RWPE2 (cell line): ENCODE data around the gene ILK.

Experiments
- ATAC-seq: fragments of 200-7000 bp; cut with Tn5 transposase; 3 replicates; pipeline ENCODE4 v1.9.1; 2021; ENCODE audit warnings: low read depth
- DNase-seq: peaks from one replicate; pipeline ENCODE4 v3.0.0-alpha.2; 2020; ENCODE audit warnings: low spot score
- H3K27ac ChIP-seq: fragments of 450-650 bp; 2 replicates; pipeline ENCODE4 v1.5.1; 2017; ENCODE audit warnings: mild to moderate bottlenecking; ENCODE audit not compliant: poor library complexity, severe bottlenecking
- H3K27me3 ChIP-seq: fragments of 250-450 bp; sonication (Bioruptor Pico); 2 replicates; pipeline ENCODE4 v1.5.1; 2021; ENCODE audit warnings: mild to moderate bottlenecking, moderate library complexity; ENCODE audit not compliant: insufficient read depth, poor library complexity, severe bottlenecking
- H3K36me3 ChIP-seq: fragments of 250-450 bp; sonication (Bioruptor Pico); 2 replicates; pipeline ENCODE4 v1.5.1; 2020; ENCODE audit warnings: low read depth, mild to moderate bottlenecking, moderate library complexity
- H3K4me1 ChIP-seq: fragments of 250-450 bp; sonication (Bioruptor Pico); 2 replicates; pipeline ENCODE4 v1.5.1; 2021; ENCODE audit warnings: mild to moderate bottlenecking, moderate library complexity; ENCODE audit not compliant: insufficient read depth, poor library complexity, severe bottlenecking
- H3K4me3 ChIP-seq: fragments of 250-450 bp; sonication (Bioruptor Pico); 2 replicates; pipeline ENCODE4 v1.5.1; 2021; ENCODE audit warnings: mild to moderate bottlenecking, moderate library complexity; ENCODE audit not compliant: severe bottlenecking
- H3K9me3 ChIP-seq: fragments of 250-450 bp; sonication (Bioruptor Pico); 2 replicates; pipeline ENCODE4 v1.5.1; 2021; ENCODE audit warnings: mild to moderate bottlenecking, moderate library complexity; ENCODE audit not compliant: severe bottlenecking
- CTCF ChIP-seq: fragments of 450-650 bp; IDR thresholded peaks from one replicate; pipeline ENCODE4 v1.5.1; 2017; ENCODE audit warnings: mild to moderate bottlenecking, moderate library complexity; ENCODE audit not compliant: poor library complexity, severe bottlenecking

The ILK gene

GRCh38 chr11:6557761-6558674 lies 45.6 kb upstream of the ILK start:
- TF ChIP-seq CTCF, result no peak
- no peak for ATAC-seq

GRCh38 chr11:6559369-6559768 lies 44.2 kb upstream of the ILK start:
- no peak for TF ChIP-seq CTCF
- no peaks in the 10 kb centered on the region for H3K36me3 ChIP-seq
- no peaks in the 10 kb centered on the region for H3K27me3 ChIP-seq
- no peak overlapping the region for H3K4me3 ChIP-seq
- DNase-seq, result no peak
- no peaks in the 10 kb centered on the region for H3K4me1 ChIP-seq
- no peaks in the 10 kb centered on the region for H3K9me3 ChIP-seq
- no peak overlapping the region for H3K27ac ChIP-seq
- ATAC-seq, result no peak

More at GRCh38 chr11:6557761-6558674, 45.6 kb upstream of the ILK start:
- H3K27ac ChIP-seq, result no peak overlapping the region
- no peak for DNase-seq
- no peak overlapping the region for H3K4me3 ChIP-seq
- no peaks in the 10 kb centered on the region for H3K4me1 ChIP-seq
- no peaks in the 10 kb centered on the region for H3K36me3 ChIP-seq
- no peaks in the 10 kb centered on the region for H3K9me3 ChIP-seq
- no peaks in the 10 kb centered on the region for H3K27me3 ChIP-seq

- no peak for TF ChIP-seq CTCF
- H3K27ac ChIP-seq, result no peak overlapping the region
- no peaks in the 10 kb centered on the region for H3K36me3 ChIP-seq
- ATAC-seq (no peak), DNase-seq (no peak)
- H3K4me3 ChIP-seq, result no peak overlapping the region
- no peaks in the 10 kb centered on the region for H3K4me1 ChIP-seq
- H3K27me3 ChIP-seq, result no peaks in the 10 kb centered on the region
- no peaks in the 10 kb centered on the region for H3K9me3 ChIP-seq
Measured at GRCh38 chr11:6561288-6561687, 42.3 kb upstream of the ILK start.

GRCh38 chr11:6563121-6563619 lies 40.4 kb upstream of the ILK start:
- ATAC-seq, result no peak
- Histone ChIP-seq H3K9me3 (no peaks in the 10 kb centered on the region), H3K4me1 (no peaks in the 10 kb centered on the region), H3K27me3 (no peaks in the 10 kb centered on the region), H3K4me3 (no peak overlapping the region), H3K36me3 (no peaks in the 10 kb centered on the region), H3K27ac (no peak overlapping the region)
- TF ChIP-seq CTCF, result no peak
- DNase-seq, result no peak

- no peaks in the 10 kb centered on the region for H3K4me1 ChIP-seq
- no peak for TF ChIP-seq CTCF
- DNase-seq, result no peak
- no peak for ATAC-seq
- H3K4me3 ChIP-seq, result no peak overlapping the region
- H3K9me3 ChIP-seq, result no peaks in the 10 kb centered on the region
- H3K36me3 ChIP-seq, result no peaks in the 10 kb centered on the region
- H3K27ac ChIP-seq, result no peak overlapping the region
- H3K27me3 ChIP-seq, result no peaks in the 10 kb centered on the region
Measured at GRCh38 chr11:6563667-6564066, 39.9 kb upstream of the ILK start.
